ENCODE results near the gene CD99. TPM values are rescaled to one million over a fixed set of nuclear protein-coding genes. Genes with fewer than 3 reads are reported as not detected.
"Not testable (repeated sequence)": the region's sequence is repeated elsewhere in the genome, so short reads cannot be mapped to it uniquely, and the experiment has no call there.

The CD99 gene
- total RNA-seq, 1 donor from 2014 or later = 102 TPM

GRCh38 chrX:2665387-2666304, 25.4 kb upstream of the CD99 start:
- no peak for TF ChIP-seq CTCF (IDR thresholded peaks at IDR 0.05)
- Mint-ChIP-seq H3K27ac (no peak overlapping the region), H3K4me1 (peaks cover 7% of the 10 kb centered on the region), H3K36me3 (ENCODE audit: low read depth) (peaks cover 2% of the 10 kb centered on the region), H3K9me3 (no peaks in the 10 kb centered on the region), H3K4me3 (no peak overlapping the region), H3K27me3 (no peaks in the 10 kb centered on the region)
- DNase-seq (no peak), ATAC-seq (ENCODE audit: low read depth) (no peak)
- ChIA-PET CTCF (no interaction called here), POLR2A (no interaction called here)
- intact Hi-C loops (cut with micrococcal nuclease) = no loop called here

- peaks cover 2% of the 10 kb centered on the region for H3K36me3 Mint-ChIP-seq (ENCODE audit: low read depth)
- no peaks in the 10 kb centered on the region for H3K9me3 Mint-ChIP-seq
- POLR2A ChIA-PET = no interaction called here
- TF ChIP-seq CTCF (IDR thresholded peaks at IDR 0.05) = no peak
- DNase-seq (no peak), ATAC-seq (ENCODE audit: low read depth) (no peak)
- H3K4me1 Mint-ChIP-seq = peaks cover 7% of the 10 kb centered on the region
- H3K27me3 Mint-ChIP-seq = no peaks in the 10 kb centered on the region
- no peak overlapping the region for H3K4me3 Mint-ChIP-seq
- CTCF ChIA-PET = no interaction called here
- H3K27ac Mint-ChIP-seq = no peak overlapping the region
- intact Hi-C loops (cut with micrococcal nuclease) = no loop called here
These were observed 24.6 kb upstream of the CD99 start for GRCh38 chrX:2666491-2666890.

GRCh38 chrX:2670978-2671377, 20.1 kb upstream of the CD99 start:
- Mint-ChIP-seq H3K27ac (no peak overlapping the region), H3K27me3 (no peaks in the 10 kb centered on the region), H3K36me3 (ENCODE audit: low read depth) (no peaks in the 10 kb centered on the region), H3K4me3 (no peak overlapping the region), H3K9me3 (no peaks in the 10 kb centered on the region), H3K4me1 (peaks cover 5% of the 10 kb centered on the region)
- no peak for ATAC-seq (ENCODE audit: low read depth)
- POLR2A ChIA-PET = no interaction called here
- intact Hi-C loops (cut with micrococcal nuclease) = no loop called here
- TF ChIP-seq CTCF (IDR thresholded peaks at IDR 0.05) = no peak
- CTCF ChIA-PET = no interaction called here
- DNase-seq = no peak

- no peak for TF ChIP-seq CTCF (IDR thresholded peaks at IDR 0.05)
- DNase-seq (no peak), ATAC-seq (ENCODE audit: low read depth) (no peak)
- intact Hi-C loops (cut with micrococcal nuclease) = no loop called here
- Mint-ChIP-seq H3K4me1 (no peaks in the 10 kb centered on the region), H3K36me3 (ENCODE audit: low read depth) (no peaks in the 10 kb centered on the region), H3K9me3 (no peaks in the 10 kb centered on the region), H3K27me3 (no peaks in the 10 kb centered on the region), H3K4me3 (no peak overlapping the region), H3K27ac (no peak overlapping the region)
- CTCF ChIA-PET = no interaction called here
- POLR2A ChIA-PET = no interaction called here
These were observed 19.0 kb upstream of the CD99 start for GRCh38 chrX:2672084-2672483.

- Mint-ChIP-seq H3K27me3 (no peaks in the 10 kb centered on the region), H3K27ac (no peak overlapping the region), H3K9me3 (no peaks in the 10 kb centered on the region), H3K4me3 (no peak overlapping the region), H3K36me3 (ENCODE audit: low read depth) (no peaks in the 10 kb centered on the region), H3K4me1 (no peaks in the 10 kb centered on the region)
- no peak for TF ChIP-seq CTCF (IDR thresholded peaks at IDR 0.05)
- ChIA-PET CTCF (no interaction called here), POLR2A (no interaction called here)
- ATAC-seq (ENCODE audit: low read depth) (no peak), DNase-seq (no peak)
- intact Hi-C loops (cut with micrococcal nuclease) = no loop called here
These were observed 17.5 kb upstream of the CD99 start for GRCh38 chrX:2673611-2674010.

- H3K4me1 Mint-ChIP-seq; ATAC-seq (ENCODE audit: low read depth); POLR2A ChIA-PET; H3K4me3 Mint-ChIP-seq; H3K27ac Mint-ChIP-seq; H3K9me3 Mint-ChIP-seq; H3K36me3 Mint-ChIP-seq (ENCODE audit: low read depth); H3K27me3 Mint-ChIP-seq; DNase-seq; CTCF ChIA-PET; intact Hi-C loops (cut with micrococcal nuclease): not testable (repeated sequence)
These were observed 15.4 kb upstream of the CD99 start for GRCh38 chrX:2675657-2676200.
